Activated CD4-positive, alpha-beta T cell treated with anti-CD3 and anti-CD28 coated beads, Interleukin-2, amount 50 U/mL, for 16 hours (primary cell): ENCODE results near the gene ADAMTS2.

Experiments
- DNase-seq: peaks from one replicate; pipeline ENCODE4 v3.0.0-alpha.2; 2020

Gene ADAMTS2

DNA sequence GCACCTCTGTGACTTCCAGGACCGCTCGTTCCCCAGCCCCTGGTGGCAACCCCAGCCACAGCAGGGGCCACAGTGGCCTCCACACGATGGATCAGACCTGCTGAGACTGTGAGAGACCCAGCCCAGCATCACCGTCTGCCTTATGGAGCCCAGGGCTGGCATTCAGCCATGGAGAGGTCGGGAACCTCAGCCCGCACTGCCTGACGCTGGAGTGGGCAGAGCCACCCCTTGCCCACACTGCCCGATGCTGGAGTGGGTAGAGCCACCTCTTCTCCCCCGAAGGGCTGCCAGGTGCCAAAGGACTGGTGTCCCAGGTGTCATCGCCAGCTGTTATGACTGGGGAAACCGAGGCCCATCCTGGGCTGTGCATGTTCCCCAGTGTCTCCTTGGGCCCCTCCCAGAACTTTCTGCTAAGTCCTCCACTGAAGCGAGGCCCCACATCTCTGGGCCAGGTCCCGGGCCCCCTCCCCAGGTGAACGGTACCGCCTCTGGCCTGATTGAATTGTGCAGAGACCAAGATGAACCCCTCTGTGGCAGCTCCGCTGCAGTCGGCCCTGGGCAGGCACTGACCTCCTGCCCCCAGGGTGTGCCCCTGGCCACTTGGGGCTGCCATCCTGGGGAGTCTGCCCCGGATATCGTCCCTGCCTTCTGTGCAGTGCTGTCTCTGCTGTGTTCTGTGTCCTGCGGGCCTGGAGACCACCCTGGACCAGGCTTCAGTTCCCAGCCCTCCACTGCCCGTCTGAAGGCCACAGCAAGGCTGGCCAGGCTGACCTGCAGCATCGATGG, 137.1 kb downstream of the ADAMTS2 start:
- no peak for DNase-seq

DNA sequence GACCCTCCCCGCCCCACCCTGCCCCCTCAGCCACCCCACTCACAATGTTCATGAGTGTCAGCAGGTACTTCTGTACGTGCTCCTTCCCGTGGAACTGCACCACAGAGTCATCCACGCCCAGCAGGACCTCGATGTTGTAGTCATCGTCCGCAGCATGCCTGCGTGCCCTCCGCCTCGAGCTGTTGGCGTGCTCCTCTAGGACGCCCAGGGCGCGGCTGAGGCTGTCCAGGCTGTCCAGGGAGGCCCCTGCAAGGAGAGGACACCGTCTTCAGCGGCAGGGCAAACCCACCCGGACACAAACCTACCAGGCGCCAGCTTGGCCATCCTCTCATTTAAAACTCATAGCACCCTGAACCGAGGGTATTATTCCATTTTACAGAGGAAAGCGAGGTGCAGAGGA, 137.8 kb downstream of the ADAMTS2 start:
- no peak for DNase-seq

DNA sequence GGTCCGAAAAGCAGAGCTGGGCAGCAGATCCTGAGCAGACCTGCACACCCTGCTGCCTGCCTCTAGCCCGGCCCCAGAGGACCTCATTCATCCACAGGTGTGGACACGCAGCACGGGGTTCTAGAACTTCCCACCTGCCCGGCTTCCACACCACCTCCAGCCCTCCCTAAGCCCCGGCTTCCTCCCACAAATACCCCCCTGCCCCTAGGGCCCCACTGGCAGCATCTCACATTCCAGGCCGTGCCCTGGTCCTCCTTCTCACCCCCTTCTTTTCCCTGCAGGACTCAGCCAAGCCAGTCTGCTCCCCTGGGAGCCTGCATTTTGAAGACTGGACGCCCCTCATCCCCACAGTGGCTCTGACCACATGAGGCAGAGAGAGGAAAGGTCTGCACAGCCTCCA, 138.9 kb downstream of the ADAMTS2 start:
- DNase-seq: no peak

DNA sequence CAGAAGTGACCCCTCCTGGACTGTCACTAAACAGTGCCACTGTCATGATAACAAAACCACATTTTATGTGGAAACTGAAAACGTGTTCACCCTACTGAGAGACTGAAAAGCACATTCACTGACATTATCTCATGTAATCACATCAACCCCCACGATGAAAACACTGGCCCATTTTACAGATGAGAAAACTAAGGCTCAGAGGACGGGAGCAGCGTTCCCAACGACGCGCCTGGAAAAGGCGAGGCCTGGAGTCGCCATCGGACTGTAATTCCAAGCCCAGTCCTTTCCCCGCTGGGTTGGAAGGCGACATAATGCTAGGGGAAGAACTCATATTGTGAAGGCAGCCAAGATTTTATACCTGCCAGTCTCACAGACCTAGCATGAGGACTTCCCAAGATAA, 140.0 kb downstream of the ADAMTS2 start:
- no peak for DNase-seq

GRCh38 chr5:179204572-179204971, 140.7 kb downstream of the ADAMTS2 start:
- no peak for DNase-seq

DNA sequence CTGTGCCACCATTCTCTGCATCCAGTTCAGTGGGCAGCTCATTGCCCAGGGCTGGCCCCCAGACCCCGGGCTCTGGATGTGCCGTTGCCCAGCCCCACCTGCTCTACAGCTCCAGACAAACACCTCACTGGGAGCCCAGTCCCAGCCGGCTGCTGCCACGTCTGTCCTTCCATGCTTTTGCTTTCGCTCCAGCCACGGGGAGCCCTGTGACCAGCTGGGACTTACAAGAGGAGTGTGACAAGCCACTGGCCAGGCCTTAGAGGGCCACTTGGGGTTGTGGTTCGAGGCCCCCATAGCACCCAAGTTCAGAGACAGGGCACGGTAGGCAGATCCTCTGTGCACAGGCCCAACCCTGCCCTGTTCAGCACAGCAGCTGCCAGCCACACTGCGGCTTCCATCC, 142.0 kb downstream of the ADAMTS2 start:
- DNase-seq: no peak

DNA sequence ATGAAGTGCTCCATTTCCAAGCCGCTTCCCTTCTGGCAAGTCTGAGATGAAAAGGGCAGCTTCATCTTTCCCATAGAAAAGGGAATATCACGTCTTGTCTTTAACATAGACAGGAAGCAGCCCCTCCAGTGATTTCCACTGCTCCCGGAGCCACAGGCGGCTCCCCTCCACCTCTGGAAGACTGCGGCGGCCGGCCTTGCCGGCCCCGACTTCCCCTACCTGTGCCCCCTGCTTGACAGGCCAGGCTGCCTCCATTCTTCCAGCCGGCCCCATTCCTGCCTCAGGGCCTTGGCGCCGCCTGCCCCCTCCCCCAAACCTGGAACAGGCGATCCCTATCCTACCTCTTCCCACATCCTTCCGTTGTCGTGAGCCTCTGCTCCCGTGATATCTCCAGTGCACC, 143.3 kb downstream of the ADAMTS2 start:
- no peak for DNase-seq

- DNase-seq: no peak
These were observed 146.0 kb downstream of the ADAMTS2 start for GRCh38 chr5:179199246-179199645.

- DNase-seq: no peak
These were observed 146.4 kb downstream of the ADAMTS2 start for GRCh38 chr5:179198825-179199224.

- no peak for DNase-seq
These were observed 148.7 kb downstream of the ADAMTS2 start for GRCh38 chr5:179196405-179197079.

GRCh38 chr5:179195561-179196404, 149.5 kb downstream of the ADAMTS2 start:
- DNase-seq: no peak

DNA sequence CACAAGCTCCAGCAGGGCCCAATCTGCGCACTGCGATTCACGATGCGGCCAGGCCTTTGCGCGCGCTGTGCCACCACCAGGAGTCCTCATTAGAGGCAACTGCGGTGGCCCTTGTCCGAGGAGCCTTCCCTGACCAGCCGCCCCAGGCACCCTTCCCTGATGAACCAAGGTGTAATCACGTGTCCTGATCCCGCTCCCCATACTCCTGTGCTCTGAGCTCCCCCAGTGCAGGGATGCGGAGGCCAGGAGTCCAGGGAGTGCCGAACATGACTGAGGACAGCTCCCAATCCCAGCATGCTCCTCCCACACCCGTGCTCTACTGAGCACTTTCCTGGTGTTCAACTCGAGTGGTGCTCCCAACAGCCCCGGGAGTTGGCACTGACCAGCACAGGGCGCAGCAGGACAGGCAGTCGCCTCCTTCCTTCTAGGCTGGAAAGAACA, 150.3 kb downstream of the ADAMTS2 start:
- no peak for DNase-seq

- no peak for DNase-seq
These were observed 150.9 kb downstream of the ADAMTS2 start for GRCh38 chr5:179194201-179194910.

DNA sequence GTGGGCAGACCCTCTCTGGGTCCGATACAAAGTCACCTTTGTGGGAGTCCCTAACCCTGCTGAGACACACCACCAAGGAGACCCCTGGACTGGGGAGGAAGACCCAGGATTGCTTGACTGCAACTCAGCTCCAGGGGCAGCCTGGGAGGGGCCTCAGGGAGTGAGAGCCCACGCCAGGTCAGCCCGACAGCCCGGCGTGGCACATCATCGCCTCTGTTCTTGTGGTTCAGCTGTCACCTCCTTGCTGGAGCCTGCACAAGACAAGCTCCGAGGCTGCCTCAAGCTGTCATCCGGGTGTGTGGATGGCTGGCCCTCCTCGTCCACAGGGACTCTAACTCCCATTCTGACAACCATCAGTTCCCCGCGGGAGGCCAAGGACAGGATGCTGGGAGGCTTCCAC, 151.5 kb downstream of the ADAMTS2 start:
- DNase-seq: no peak

GRCh38 chr5:179192891-179193470, 152.3 kb downstream of the ADAMTS2 start:
- no peak for DNase-seq

- DNase-seq: no peak
These were observed 152.9 kb downstream of the ADAMTS2 start for GRCh38 chr5:179192185-179192890.

DNA sequence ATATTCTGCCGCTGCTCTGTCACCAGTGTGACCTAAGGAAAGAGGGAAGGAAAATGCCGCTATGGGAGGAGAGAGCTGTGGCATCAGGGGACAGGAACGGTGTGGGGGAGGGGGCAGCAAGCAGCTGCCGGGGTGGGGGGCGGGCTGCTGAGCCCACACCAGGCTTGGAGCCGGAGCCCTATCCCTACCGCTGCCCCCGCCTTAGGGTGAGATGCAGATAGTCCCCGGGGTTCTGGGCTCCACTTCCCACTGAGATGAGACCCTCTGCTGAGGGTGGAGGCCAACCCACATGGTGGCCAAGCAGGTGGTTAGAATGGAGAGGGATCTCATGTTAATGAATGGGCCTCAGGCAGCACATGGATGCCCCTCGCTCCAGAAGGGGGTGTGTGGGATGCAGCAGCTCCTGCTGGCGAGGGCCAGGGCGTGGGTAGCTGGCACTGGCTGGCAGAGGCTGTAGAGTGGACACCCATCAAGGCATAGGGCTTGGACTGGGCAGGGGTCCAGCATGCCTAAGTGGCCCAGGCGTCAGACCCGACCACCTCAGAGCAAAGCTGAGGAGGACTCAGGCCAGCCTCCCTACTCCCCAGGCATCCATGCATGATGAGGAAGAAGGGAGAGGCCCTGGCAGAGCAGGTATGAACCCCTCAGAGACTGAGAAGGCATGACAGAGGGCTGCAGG, 153.6 kb downstream of the ADAMTS2 start:
- DNase-seq: no peak

DNA sequence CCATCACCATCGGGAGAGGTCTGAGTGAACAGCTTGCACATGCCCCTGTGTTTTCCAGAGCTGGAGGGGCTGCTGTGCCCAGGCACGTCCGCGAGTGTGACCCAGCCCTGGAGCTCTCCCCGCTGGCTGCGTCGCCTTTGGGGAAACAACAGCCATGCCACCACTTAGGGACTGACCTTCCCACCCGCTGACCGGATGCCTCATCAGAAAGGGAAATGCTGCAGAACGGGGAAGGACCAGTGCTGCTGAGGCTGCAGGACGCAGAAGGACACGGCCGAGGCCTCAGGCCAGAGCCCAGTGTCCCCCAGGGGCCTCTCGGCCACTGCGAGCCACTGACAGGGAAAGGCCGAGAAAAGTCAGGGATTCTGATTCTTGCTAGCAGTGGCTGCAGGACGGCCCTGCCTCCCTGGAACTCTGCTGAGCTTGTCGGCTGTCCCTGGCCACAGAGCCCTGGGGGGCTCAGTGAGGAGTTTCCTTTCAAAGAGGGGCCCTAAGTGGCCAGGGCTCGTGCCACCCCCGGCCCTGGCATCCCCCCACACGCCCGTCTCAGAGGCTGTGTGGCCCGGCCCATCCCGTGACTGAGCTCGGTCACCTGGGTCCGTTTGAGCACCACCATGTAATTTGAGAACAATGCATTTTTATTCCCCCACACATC, 154.3 kb downstream of the ADAMTS2 start:
- no peak for DNase-seq

- no peak for DNase-seq
These were observed 156.6 kb downstream of the ADAMTS2 start for GRCh38 chr5:179188636-179189035.

GRCh38 chr5:179187681-179188575, 157.3 kb downstream of the ADAMTS2 start:
- DNase-seq: no peak
